LoVo (cell line): ENCODE results near the gene TBC1D14.

Experiments
- DNase-seq: peaks from one replicate; pipeline ENCODE4 v3.0.0-alpha.2; 2016; ENCODE audit warnings: low spot score

TBC1D14 gene

GRCh38 chr4:7044137-7044930 is 134.7 kb downstream of the TBC1D14 start:
- DNase-seq = no peak

- no peak for DNase-seq
Observed at GRCh38 chr4:7045553-7045952, 135.9 kb downstream of the TBC1D14 start.

- no peak for DNase-seq
Observed at GRCh38 chr4:7045961-7046921, 136.6 kb downstream of the TBC1D14 start.

- no peak for DNase-seq
Observed at GRCh38 chr4:7046971-7047370, 137.3 kb downstream of the TBC1D14 start.

- no peak for DNase-seq
Observed at GRCh38 chr4:7048642-7049041, 139.0 kb downstream of the TBC1D14 start.

GRCh38 chr4:7049295-7049694 is 139.7 kb downstream of the TBC1D14 start:
- DNase-seq = no peak

GRCh38 chr4:7049739-7050138 is 140.1 kb downstream of the TBC1D14 start:
- DNase-seq = no peak

- no peak for DNase-seq
Observed at GRCh38 chr4:7050481-7051143, 141.0 kb downstream of the TBC1D14 start.

GRCh38 chr4:7051144-7051495 is 141.5 kb downstream of the TBC1D14 start:
- no peak for DNase-seq

GRCh38 chr4:7051905-7052304 is 142.3 kb downstream of the TBC1D14 start:
- DNase-seq = no peak

GRCh38 chr4:7052313-7052712 is 142.7 kb downstream of the TBC1D14 start:
- no peak for DNase-seq

GRCh38 chr4:7052923-7053715 is 143.5 kb downstream of the TBC1D14 start:
- no peak for DNase-seq

GRCh38 chr4:7054106-7054880 is 144.7 kb downstream of the TBC1D14 start:
- DNase-seq = no peak

GRCh38 chr4:7055111-7055989 is 145.7 kb downstream of the TBC1D14 start:
- DNase-seq = no peak

GRCh38 chr4:7055990-7056325 is 146.3 kb downstream of the TBC1D14 start:
- DNase-seq = no peak

GRCh38 chr4:7058792-7059191 is 149.2 kb downstream of the TBC1D14 start:
- no peak for DNase-seq

- DNase-seq = no peak
Observed at GRCh38 chr4:7059662-7060061, 150.0 kb downstream of the TBC1D14 start.

GRCh38 chr4:7060346-7061150 is 150.9 kb downstream of the TBC1D14 start:
- no peak for DNase-seq

- no peak for DNase-seq
Observed at GRCh38 chr4:7061815-7062214, 152.2 kb downstream of the TBC1D14 start.
